PC-3 (cell line): Measurements from ENCODE around the gene SLC44A5. TPM values are rescaled to one million over a fixed set of nuclear protein-coding genes. Genes with fewer than 3 reads are reported as not detected.

Experiments
- ATAC-seq: fragments of 200-7000 bp; cut with Tn5 transposase; 2 replicates; pipeline ENCODE4 v1.9.1; 2020; ENCODE audit warnings: mild to moderate bottlenecking, moderate library complexity
- BruUV-seq: library from RNA; stranded (reverse); fragments of 400-500 nt; replicated peaks from 2 replicates; lab custom pipeline; 2021; lab: Mats Ljungman, UMichigan
- CTCF ChIA-PET: fragments of 300-600 bp; sonication (Branson Sonifier 250); formaldehyde crosslinking; loops from one replicate; lab custom pipeline; 2022; ENCODE audit warnings: antibody characterized with exemption; lab: Charles Lee
- POLR2A ChIA-PET: fragments of 300-600 bp; sonication (Branson Sonifier 250); formaldehyde crosslinking; loops from one replicate; lab custom pipeline; 2022; ENCODE audit warnings: antibody characterized with exemption; ENCODE audit not compliant: unreplicated experiment; lab: Charles Lee
- DNase-seq: peaks from one replicate; pipeline ENCODE4 v3.0.0-alpha.2; 2015
- H2AFZ ChIP-seq: fragments of 300-600 bp; sonication (generic); 2 replicates; pipeline ENCODE4 v1.6.0; 2016; ENCODE audit warnings: antibody characterized with exemption, low read length
- H3F3A ChIP-seq: fragments of 300-600 bp; sonication (generic); one replicate; pipeline ENCODE4 v1.6.0; 2017; ENCODE audit warnings: antibody characterized with exemption, low read length, control low read depth, mild to moderate bottlenecking; ENCODE audit not compliant: unreplicated experiment
- H3K27ac ChIP-seq: fragments of 300-600 bp; sonication (generic); 2 replicates; pipeline ENCODE4 v1.5.1; 2016; ENCODE audit warnings: mild to moderate bottlenecking, low read length
- H3K27me3 ChIP-seq: fragments of 300-600 bp; sonication (generic); 2 replicates; pipeline ENCODE4 v1.6.1; 2016; ENCODE audit warnings: low read length, mixed read lengths
- H3K36me3 ChIP-seq: fragments of 300-600 bp; sonication (generic); 2 replicates; pipeline ENCODE4 v1.6.1; 2016; ENCODE audit warnings: low read depth, mixed run types, low read length, mixed read lengths
- H3K4me1 ChIP-seq: fragments of 300-600 bp; sonication (generic); 2 replicates; pipeline ENCODE4 v1.5.1; 2016; ENCODE audit warnings: low read length; ENCODE audit not compliant: insufficient read depth
- H3K4me2 ChIP-seq: fragments of 300-600 bp; sonication (generic); 2 replicates; pipeline ENCODE4 v1.6.0; 2016; ENCODE audit warnings: low read length
- H3K4me3 ChIP-seq: fragments of 300-600 bp; sonication (generic); 2 replicates; pipeline ENCODE4 v1.5.1; 2016; ENCODE audit warnings: mild to moderate bottlenecking, low read length, mixed read lengths
- H3K79me2 ChIP-seq: fragments of 300-600 bp; sonication (generic); 2 replicates; pipeline ENCODE4 v1.6.1; 2017; ENCODE audit warnings: low read length, mixed read lengths
- H3K9ac ChIP-seq: fragments of 300-600 bp; sonication (generic); 2 replicates; pipeline ENCODE4 v1.6.0; 2016; ENCODE audit warnings: mild to moderate bottlenecking, low read length
- H3K9me2 ChIP-seq: fragments of 300-600 bp; sonication (generic); replicated peaks from 2 replicates; pipeline ENCODE4 v1.6.1; 2016; ENCODE audit warnings: mixed run types, low read length, mixed read lengths
- H3K9me3 ChIP-seq: fragments of 300-600 bp; sonication (generic); 2 replicates; pipeline ENCODE4 v1.6.1; 2016; ENCODE audit warnings: low read length, mixed read lengths
- H4K20me1 ChIP-seq: fragments of 300-600 bp; sonication (generic); 2 replicates; pipeline ENCODE4 v1.6.1; 2016; ENCODE audit warnings: low read length, mixed read lengths
- CTCF ChIP-seq: fragments of 300-600 bp; sonication (generic); conservative IDR thresholded peaks from 2 replicates; pipeline ENCODE4 v1.5.1; 2017; ENCODE audit warnings: antibody characterized with exemption, low read depth, mild to moderate bottlenecking, low read length
- EZH2 ChIP-seq: fragments of 300-600 bp; sonication (generic); IDR thresholded peaks from one replicate; pipeline ENCODE4 v1.6.1; 2017; ENCODE audit warnings: antibody characterized with exemption, mild to moderate bottlenecking, low read length; ENCODE audit not compliant: unreplicated experiment
- EZH2phosphoT487 ChIP-seq: fragments of 300-600 bp; sonication (generic); IDR thresholded peaks from 2 replicates; pipeline ENCODE4 v1.6.1; 2018; ENCODE audit warnings: mild to moderate bottlenecking, antibody characterized with exemption, low read length, borderline replicate concordance
- intact Hi-C: fragments of 100-400 bp; cut with micrococcal nuclease; formaldehyde crosslinking; loops from 2 replicates; pipeline ENCODE4 v1.9.0; 2023
- total RNA-seq: library from RNA; depleted of rRNA; stranded (reverse); fragments of >200 nt; gene quantifications from 2 replicates; pipeline ENCODE4 v1.2.3, GENCODE V29; 2014

The SLC44A5 gene
- total RNA-seq, 1 experiment from 2014 or later = not detected

GRCh38 chr1:75567191-75567590 lies 43.7 kb downstream of the SLC44A5 start:
- Histone ChIP-seq H3K9ac (no peak overlapping the region), H3K4me3 (no peak overlapping the region), H3K9me2 (no peaks in the 10 kb centered on the region), H3K4me1 (no peaks in the 10 kb centered on the region), H3K27me3 (0 out of 2 replicates have a peak, but pooled peaks cover 50% of the 10 kb centered on the region), H3F3A (no peaks in the 10 kb centered on the region), H3K79me2 (no peaks in the 10 kb centered on the region), H2AFZ (no peak overlapping the region), H4K20me1 (no peaks in the 10 kb centered on the region), H3K9me3 (no peaks in the 10 kb centered on the region), H3K36me3 (no peaks in the 10 kb centered on the region), H3K27ac (no peak overlapping the region), H3K4me2 (no peak overlapping the region)
- DNase-seq (no peak), ATAC-seq (no peak)
- CTCF ChIA-PET = no interaction called here
- BruUV-seq = no TSS peak
- POLR2A ChIA-PET = no interaction called here
- intact Hi-C loops = no loop called here
- no peak for TF ChIP-seq EZH2phosphoT487
- TF ChIP-seq CTCF = no peak
- no peak for TF ChIP-seq EZH2

DNA sequence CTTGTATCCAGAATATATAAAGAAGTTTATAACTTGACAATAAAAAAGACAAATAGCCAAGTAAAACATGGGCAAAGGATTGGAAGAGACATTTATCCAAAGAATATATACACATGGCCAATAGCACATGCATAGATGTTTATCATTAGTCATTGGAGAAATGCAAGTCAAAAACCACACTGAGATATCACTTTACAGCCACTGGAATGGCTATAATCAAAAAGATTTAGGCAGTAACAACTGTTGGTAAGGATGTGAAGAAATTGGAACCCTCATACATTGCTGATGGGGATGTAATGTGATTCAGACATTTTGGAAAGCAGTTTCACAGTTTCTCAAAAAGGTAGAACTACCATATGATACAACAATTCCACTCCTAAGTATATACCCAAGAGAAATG lies 51.1 kb downstream of the SLC44A5 start:
- Histone ChIP-seq H3K79me2 (no peaks in the 10 kb centered on the region), H2AFZ (no peak overlapping the region), H3K4me1 (no peaks in the 10 kb centered on the region), H4K20me1 (no peaks in the 10 kb centered on the region), H3K9me3 (no peaks in the 10 kb centered on the region), H3K9ac (no peak overlapping the region), H3K4me3 (no peak overlapping the region), H3K27me3 (0 out of 2 replicates have a peak, but pooled peaks cover 4% of the 10 kb centered on the region), H3K9me2 (no peaks in the 10 kb centered on the region), H3K4me2 (no peak overlapping the region), H3K36me3 (no peaks in the 10 kb centered on the region), H3F3A (no peaks in the 10 kb centered on the region), H3K27ac (no peak overlapping the region)
- ATAC-seq (no peak), DNase-seq (no peak)
- BruUV-seq = no TSS peak
- POLR2A ChIA-PET = no interaction called here
- CTCF ChIA-PET = no interaction called here
- intact Hi-C loops = no loop called here
- no peak for TF ChIP-seq EZH2phosphoT487
- TF ChIP-seq CTCF = no peak
- TF ChIP-seq EZH2 = no peak

GRCh38 chr1:75559136-75559535 lies 51.8 kb downstream of the SLC44A5 start:
- Histone ChIP-seq H3K79me2 (no peaks in the 10 kb centered on the region), H3K36me3 (no peaks in the 10 kb centered on the region), H3F3A (no peaks in the 10 kb centered on the region), H2AFZ (no peak overlapping the region), H3K4me3 (no peak overlapping the region), H3K27ac (no peak overlapping the region), H3K4me1 (no peaks in the 10 kb centered on the region), H3K9me3 (no peaks in the 10 kb centered on the region), H3K9ac (no peak overlapping the region), H3K9me2 (no peaks in the 10 kb centered on the region), H3K27me3 (0 out of 2 replicates have a peak, but pooled peaks cover 4% of the 10 kb centered on the region), H3K4me2 (no peak overlapping the region), H4K20me1 (no peaks in the 10 kb centered on the region)
- ChIA-PET POLR2A (no interaction called here), CTCF (no interaction called here)
- intact Hi-C loops = no loop called here
- no TSS peak for BruUV-seq
- TF ChIP-seq CTCF (no peak), EZH2phosphoT487 (no peak), EZH2 (no peak)
- DNase-seq = no peak
- no peak for ATAC-seq
